GM12874 (cell line): Measurements from ENCODE around the gene PM20D1.

Source experiments
- TF ChIP-seq, protein P1 (sequence below): IDR thresholded peaks from 2 replicates; pipeline ENCODE4 v1.5.1; 2011; ENCODE audit warnings: low read depth, mild to moderate bottlenecking, control low read depth, low read length, moderate library complexity; ENCODE audit not compliant: insufficient read depth

Gene PM20D1

DNA sequence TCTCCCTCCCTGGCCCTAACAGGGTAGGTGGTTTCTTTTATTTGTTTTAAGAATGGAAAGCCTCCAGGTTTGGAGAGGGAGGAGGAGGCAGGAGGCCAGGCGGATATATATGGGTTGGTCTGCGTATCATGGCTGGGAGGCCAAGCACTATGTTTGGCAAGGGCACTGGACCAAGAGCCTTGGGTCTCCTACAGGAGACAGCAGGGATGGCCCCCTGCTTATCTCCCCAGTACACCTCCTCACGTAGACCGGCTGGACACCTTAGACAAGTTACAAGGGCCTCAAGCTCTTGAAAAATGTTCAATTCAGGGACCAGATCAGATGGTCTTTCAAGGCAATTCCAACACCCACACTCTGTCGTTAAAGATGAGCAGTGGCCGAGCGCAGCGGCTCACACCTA lies 47.9 kb downstream of the PM20D1 start:
- TF ChIP-seq, protein P1, sequence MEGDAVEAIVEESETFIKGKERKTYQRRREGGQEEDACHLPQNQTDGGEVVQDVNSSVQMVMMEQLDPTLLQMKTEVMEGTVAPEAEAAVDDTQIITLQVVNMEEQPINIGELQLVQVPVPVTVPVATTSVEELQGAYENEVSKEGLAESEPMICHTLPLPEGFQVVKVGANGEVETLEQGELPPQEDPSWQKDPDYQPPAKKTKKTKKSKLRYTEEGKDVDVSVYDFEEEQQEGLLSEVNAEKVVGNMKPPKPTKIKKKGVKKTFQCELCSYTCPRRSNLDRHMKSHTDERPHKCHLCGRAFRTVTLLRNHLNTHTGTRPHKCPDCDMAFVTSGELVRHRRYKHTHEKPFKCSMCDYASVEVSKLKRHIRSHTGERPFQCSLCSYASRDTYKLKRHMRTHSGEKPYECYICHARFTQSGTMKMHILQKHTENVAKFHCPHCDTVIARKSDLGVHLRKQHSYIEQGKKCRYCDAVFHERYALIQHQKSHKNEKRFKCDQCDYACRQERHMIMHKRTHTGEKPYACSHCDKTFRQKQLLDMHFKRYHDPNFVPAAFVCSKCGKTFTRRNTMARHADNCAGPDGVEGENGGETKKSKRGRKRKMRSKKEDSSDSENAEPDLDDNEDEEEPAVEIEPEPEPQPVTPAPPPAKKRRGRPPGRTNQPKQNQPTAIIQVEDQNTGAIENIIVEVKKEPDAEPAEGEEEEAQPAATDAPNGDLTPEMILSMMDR = no peak

DNA sequence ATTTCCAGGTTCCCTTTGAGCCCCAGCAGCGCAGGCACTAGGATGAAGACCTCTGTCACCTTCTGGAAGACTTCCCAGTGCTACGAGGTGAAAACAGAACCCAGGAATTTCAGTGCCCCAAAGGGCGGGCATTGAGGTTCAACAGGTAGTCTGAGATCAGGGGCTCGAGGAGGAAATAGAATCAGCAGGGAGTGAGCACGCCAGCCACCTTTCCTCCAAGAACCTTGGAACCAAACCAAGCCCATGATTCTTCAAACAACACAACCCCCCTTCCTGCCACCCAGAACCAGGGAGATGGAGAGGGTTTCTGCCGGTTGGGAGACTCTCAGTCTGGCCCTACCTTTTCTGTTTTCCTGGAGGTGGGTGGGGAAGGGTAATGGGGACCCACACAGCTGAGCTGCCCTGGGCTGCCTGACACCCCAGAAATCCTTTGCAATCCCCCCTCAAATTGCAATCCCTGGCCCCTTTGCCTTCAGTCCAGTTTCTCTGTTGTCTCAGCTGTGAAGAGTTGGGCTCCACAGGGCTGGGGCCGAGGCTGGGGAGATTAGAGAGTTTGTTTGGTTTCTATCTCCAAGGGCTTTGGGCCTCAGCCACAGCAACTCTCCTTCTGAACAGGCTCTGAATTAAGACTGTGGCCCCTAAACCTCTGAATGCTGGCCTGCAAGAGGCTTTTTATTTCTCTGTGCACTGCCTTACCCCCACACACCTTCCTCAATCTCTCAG lies 48.8 kb downstream of the PM20D1 start:
- TF ChIP-seq, protein P1 = no peak

DNA sequence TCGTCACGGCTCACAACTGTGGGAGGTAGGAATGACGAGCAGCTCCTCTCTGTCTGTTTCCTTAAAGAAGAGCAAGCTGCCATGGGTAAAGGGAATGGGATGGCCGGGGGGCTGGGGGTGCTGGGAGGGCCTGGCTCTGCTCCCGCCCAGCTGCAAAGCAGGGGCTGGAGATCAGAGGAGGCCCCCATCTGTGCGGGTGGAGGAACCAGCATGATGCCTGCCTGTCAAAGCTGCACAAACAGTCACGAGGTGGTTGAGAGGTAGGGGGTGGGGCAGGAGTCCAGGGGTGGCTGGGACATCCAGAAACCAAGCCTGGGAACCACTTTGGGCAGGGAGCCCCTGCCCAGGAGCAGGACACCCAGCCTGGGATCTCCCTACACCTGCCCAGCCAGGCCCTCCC lies 49.5 kb downstream of the PM20D1 start:
- TF ChIP-seq, protein P1 = no peak

DNA sequence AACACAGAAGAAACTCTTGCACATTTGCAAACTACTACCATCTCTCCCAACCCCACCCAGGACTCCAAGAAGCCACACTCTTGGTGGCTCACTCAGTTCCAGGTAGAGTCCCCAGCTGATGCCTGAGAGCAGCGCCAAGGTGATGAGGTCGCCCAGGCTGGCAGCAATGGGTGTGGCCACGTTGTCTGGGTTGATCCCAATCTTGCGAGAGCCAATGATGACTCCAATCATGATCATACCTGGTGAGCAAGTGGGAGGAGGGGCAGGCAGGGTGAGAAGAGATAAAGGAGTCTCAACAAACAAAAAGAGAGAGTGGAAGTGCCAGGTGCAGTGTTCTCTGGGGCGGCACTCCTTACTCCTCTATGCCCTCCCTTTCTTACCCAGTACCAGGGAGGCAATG lies 51.4 kb downstream of the PM20D1 start:
- TF ChIP-seq, protein P1 = no peak

DNA sequence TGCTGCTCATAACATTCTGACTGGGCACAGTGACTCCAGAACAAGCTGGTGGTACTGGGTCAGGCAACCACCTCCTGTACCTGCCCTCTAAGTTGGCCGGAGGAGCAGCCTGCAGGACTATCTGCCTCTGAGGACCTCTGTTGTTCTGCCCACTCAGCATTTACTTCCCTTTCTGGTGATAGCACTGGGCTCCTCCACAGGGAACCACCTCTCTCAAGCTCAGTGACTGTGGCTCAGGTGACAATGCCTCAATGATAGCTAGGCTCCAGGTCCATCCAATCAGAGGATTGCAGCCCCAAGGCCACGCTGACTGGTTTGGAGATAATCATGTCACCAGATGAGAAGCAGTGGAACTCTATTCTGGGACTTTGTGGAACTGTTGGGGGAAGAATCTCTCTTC lies 52.8 kb downstream of the PM20D1 start:
- TF ChIP-seq, protein P1 = no peak

DNA sequence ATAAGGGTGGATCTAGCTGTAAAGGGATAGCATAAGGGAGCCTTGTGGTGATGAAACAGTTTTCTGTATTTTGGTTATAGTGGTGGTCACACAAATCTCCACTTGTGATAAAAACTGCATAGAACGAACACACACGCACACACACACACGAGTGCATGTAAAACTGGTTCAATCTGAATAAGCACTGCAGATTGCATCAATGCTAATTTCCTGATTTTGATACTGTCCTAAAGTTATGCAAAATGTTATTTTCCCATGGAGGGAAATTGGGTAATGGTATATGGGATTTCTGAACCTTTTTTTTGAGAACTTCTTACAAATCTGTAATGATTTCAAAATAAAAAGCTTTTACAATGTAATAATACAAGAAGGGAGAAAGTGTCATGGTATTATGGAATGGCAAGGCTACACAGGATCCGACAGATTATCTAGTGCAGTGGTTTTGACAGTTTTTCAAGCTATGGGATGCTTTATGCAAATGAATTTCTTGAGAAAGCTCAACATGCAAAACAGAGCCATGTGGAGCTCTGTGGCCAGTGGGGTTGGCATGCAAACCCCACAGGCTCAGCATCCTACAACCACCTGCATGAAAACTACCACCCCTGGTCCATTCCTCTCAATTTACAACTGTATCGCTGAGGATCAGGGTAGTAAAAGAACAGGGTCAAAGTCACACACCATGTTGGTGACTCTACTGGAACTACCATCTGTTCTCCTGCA lies 55.8 kb downstream of the PM20D1 start:
- TF ChIP-seq, protein P1 = no peak

DNA sequence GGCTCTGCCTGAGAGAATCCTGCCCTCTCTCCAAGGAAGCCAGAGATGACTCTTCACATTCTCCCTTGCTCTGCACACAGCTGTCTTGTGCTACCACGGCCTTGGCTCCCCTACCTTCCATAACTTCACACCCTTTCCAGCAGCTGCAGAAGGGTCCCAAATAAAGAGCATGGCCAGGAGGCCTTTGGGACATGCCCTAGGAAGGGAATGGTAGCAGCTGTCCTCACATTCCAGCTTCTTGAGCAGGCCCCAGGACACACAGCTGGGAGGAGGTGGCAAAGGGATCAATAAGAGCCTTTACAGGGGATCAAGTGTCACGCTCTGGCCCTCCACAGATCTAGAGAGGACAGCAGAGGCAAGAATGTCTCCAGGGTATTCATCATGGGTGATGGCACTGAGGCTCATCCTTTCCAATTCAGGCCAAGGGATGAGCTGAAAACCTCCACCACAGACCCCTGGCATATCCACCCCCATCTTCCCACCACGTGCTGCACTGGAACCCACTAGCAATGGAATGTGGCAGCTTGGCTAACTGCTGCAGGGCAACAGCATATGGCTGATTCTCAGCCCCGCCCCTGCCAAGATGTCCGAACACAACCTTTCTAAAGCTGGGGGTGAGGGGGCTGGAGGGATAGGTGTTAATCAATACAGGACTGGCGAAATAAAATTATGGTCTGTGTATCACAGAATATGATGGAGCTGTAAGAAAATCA lies 56.8 kb downstream of the PM20D1 start:
- TF ChIP-seq, protein P1 = no peak
